DMS53 treated with DMSO at 0.1 percent for 48 hours (cell line): Measurements from ENCODE around the gene MCC.

Source experiments
- DNase-seq: peaks from one replicate; lab custom pipeline; 2025; ENCODE audit not compliant: unreplicated experiment; lab: John Stamatoyannopoulos, UW

The MCC gene

DNA sequence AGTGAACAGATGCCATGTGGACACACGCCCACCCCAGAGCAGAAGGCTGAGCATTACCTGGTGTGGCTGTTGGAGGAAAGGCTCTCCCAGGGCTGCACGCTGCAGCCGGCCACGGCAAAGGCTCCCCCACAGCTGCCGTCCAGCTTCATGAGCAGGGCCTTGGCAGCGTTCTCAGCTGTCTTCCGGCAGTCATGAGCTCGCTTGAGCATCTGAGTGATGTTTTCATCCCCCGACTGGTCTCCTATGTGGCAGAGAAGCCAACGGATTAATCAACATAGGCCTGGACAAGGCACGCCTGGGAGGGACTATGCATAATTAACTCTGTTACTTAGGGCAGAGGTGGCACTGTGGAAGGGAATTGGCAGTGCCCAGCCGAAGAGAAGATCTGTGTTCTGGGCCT lies 424.3 kb downstream of the MCC start:
- no peak for DNase-seq

- DNase-seq, result no peak
Measured at GRCh38 chr5:113062869-113063508, 425.3 kb downstream of the MCC start.

- no peak for DNase-seq
Measured at GRCh38 chr5:113061846-113062780, 426.1 kb downstream of the MCC start.

DNA sequence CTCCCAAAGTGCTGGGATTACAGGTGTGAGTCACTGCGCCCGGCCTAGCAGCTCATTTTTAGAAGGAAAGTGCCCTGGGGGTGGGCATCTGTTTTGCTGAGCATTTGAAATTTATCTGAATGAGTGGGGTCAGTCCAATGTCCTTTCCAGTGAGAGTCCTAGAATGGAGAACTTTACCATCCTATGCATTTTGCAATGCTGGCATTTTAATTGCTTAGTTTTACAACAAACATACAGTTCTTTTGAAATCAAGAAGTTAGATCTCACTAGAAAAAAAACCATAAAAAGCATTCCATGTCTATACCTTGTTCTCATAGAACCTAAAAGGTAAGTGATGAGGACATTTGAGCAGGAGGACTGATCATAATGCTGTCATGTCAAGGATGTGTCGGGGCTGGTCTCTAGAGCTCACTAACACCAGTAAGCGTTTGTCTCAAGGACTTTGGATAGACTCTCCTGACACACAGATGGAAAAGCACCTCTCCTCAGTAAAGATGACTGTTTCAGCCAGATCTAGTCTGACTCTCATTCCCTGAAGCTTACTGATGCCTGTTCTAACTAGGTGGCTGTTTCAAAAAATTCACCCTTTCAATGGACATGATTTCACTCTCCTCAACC lies 427.7 kb downstream of the MCC start:
- no peak for DNase-seq

GRCh38 chr5:113059232-113060040 lies 428.8 kb downstream of the MCC start:
- no peak for DNase-seq

- DNase-seq, result no peak
Measured at GRCh38 chr5:113058706-113059226, 429.5 kb downstream of the MCC start.

GRCh38 chr5:113058269-113058668 lies 430.0 kb downstream of the MCC start:
- DNase-seq, result no peak

- no peak for DNase-seq
Measured at GRCh38 chr5:113057557-113057984, 430.7 kb downstream of the MCC start.

- DNase-seq, result no peak
Measured at GRCh38 chr5:113056988-113057387, 431.3 kb downstream of the MCC start.

GRCh38 chr5:113054899-113055298 lies 433.4 kb downstream of the MCC start:
- DNase-seq, result no peak

- DNase-seq, result no peak
Measured at GRCh38 chr5:113053511-113053995, 434.7 kb downstream of the MCC start.

- DNase-seq, result no peak
Measured at GRCh38 chr5:113052041-113052795, 436.0 kb downstream of the MCC start.

GRCh38 chr5:113050721-113051382 lies 437.4 kb downstream of the MCC start:
- DNase-seq, result no peak

GRCh38 chr5:113048931-113049330 lies 439.3 kb downstream of the MCC start:
- DNase-seq, result no peak

- DNase-seq, result no peak
Measured at GRCh38 chr5:113047733-113048652, 440.3 kb downstream of the MCC start.

- no peak for DNase-seq
Measured at GRCh38 chr5:113047234-113047633, 441.0 kb downstream of the MCC start.

- DNase-seq, result no peak
Measured at GRCh38 chr5:113044776-113045465, 443.3 kb downstream of the MCC start.

- DNase-seq, result no peak
Measured at GRCh38 chr5:113043491-113043931, 444.7 kb downstream of the MCC start.
